OCI-LY3 (cell line): ENCODE data around the gene ORAI3.

Source experiments
- H2AFZ ChIP-seq: fragments of 200-600, 300-600 bp; shearing (Covaris generic); 2 replicates; pipeline ENCODE4 v1.6.0; 2014; ENCODE audit warnings: antibody characterized with exemption, low read depth, low read length
- H3K27ac ChIP-seq: fragments of 200-600, 300-600 bp; sonication (generic); 2 replicates; pipeline ENCODE4 v1.5.1; 2014; ENCODE audit warnings: mild to moderate bottlenecking, low read length, moderate library complexity, mixed read lengths
- H3K27me3 ChIP-seq: fragments of 200-600, 300-600 bp; sonication (generic); 2 replicates; pipeline ENCODE4 v1.6.1; 2014; ENCODE audit warnings: low read depth, low read length, mixed read lengths
- H3K36me3 ChIP-seq: fragments of 200-600, 300-600 bp; sonication (generic); replicated peaks from 2 replicates; pipeline ENCODE3; 2014; ENCODE audit warnings: low read depth, low read length, mixed read lengths
- H3K4me1 ChIP-seq: fragments of 300-600, 200-600 bp; sonication (generic); 2 replicates; pipeline ENCODE4 v1.6.1; 2014; ENCODE audit warnings: low read length, mixed read lengths
- H3K4me2 ChIP-seq: fragments of 200-600, 300-600 bp; sonication (generic); 2 replicates; pipeline ENCODE4 v1.6.1; 2014; ENCODE audit warnings: low read length, mixed read lengths
- H3K4me3 ChIP-seq: fragments of 300-600, 200-600 bp; sonication (generic); 2 replicates; pipeline ENCODE4 v1.5.1; 2014; ENCODE audit warnings: antibody characterized with exemption, mild to moderate bottlenecking, low read length, moderate library complexity
- H3K79me2 ChIP-seq: fragments of 300-600, 200-600 bp; shearing (Covaris generic); 2 replicates; pipeline ENCODE4 v1.6.1; 2014; ENCODE audit warnings: mild to moderate bottlenecking, low read length, mixed read lengths
- H3K9ac ChIP-seq: fragments of 300-600, 200-600 bp; shearing (Covaris generic); 2 replicates; pipeline ENCODE4 v1.6.0; 2014; ENCODE audit warnings: mild to moderate bottlenecking, low read length, moderate library complexity
- H3K9me3 ChIP-seq: fragments of 200-600, 300-600 bp; shearing (Covaris generic); 2 replicates; pipeline ENCODE4 v1.6.1; 2014; ENCODE audit warnings: low read length, mixed read lengths; ENCODE audit not compliant: insufficient read depth
- H4K20me1 ChIP-seq: fragments of 200-600, 300-600 bp; sonication (generic); 2 replicates; pipeline ENCODE4 v1.6.1; 2016; ENCODE audit warnings: low read length, mixed read lengths; ENCODE audit not compliant: insufficient read depth
- CTCF ChIP-seq: fragments of 200-600, 300-600 bp; sonication (generic); IDR thresholded peaks from 2 replicates; pipeline ENCODE4 v1.5.1; 2014; ENCODE audit warnings: antibody characterized with exemption, low read length, low read depth
- EZH2phosphoT487 ChIP-seq: fragments of 200-600 bp; shearing (Covaris generic); IDR thresholded peaks from 2 replicates; pipeline ENCODE4 v1.6.1; 2018; ENCODE audit warnings: antibody characterized with exemption, mixed run types, low read depth

The ORAI3 gene

DNA sequence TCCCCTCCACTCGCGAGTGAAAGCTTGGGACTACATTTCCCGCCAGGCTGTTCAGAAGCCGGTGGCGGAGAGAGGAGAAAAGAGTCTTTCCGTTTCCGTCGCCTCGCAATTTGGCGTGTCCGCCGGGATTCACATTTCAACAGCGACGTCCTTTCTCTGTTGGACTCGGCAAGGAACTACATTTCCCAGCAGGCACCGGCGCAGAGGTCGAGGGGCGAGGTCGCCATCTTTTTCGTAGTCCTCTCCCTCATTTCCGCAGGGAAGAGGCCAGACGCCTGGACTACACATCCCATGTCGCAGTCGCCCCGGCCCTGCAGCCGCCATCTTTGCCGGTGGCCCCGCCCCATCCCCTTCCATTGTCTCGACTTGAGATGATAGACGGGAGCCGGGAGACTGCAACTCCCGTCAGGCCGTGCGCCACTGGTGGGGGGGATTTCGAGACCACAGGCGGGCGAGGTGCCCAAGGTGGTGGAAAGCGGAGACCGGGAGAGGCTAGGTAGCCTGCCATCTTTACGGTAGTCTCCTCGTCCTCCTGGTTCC, 26.4 kb upstream of the ORAI3 start:
- H3K4me2 ChIP-seq: peak overlapping the region; percentile 86
- peak overlapping the region; percentile 67 for H2AFZ ChIP-seq
- peak overlapping the region; percentile 72 for H3K27ac ChIP-seq
- no peaks in the 10 kb centered on the region for H3K27me3 ChIP-seq
- peak overlapping the region; percentile 79 for H3K4me3 ChIP-seq
- H3K9me3 ChIP-seq: no peaks in the 10 kb centered on the region
- peak overlapping the region; percentile 85 for H3K9ac ChIP-seq
- no peaks in the 10 kb centered on the region for H3K36me3 ChIP-seq
- H4K20me1 ChIP-seq: no peaks in the 10 kb centered on the region
- H3K79me2 ChIP-seq: no peaks in the 10 kb centered on the region
- peaks cover 7% of the 10 kb centered on the region for H3K4me1 ChIP-seq
- TF ChIP-seq CTCF (no peak), EZH2phosphoT487 (no peak)

DNA sequence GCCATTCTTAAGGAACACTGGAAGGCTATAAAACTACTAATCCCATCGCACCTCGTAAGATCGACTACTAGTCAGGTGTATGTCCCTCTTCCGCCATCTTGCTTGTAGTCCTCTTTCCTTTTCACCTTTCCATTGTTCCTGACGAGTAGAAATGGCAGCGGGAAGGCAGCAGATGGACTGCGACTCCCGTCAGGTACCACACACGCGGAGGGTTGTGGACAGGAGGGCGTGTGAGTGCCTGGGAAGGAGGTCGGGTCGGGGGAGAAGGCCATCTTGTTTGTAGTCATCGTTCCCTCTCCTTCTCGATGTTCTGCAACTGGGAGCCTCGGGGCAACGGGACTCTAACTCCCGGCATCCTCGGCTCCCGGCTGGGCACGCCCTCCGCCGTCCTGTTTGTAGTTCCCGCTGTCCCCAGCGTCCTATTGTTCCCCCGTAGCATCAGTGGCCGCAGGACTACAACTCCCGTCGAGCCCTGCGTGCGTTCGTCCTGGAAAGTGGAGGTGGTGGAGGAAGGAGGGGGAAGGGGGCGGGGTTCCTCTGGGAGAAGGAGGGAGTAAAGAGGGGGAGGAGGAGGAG, 25.8 kb upstream of the ORAI3 start:
- H3K4me3 ChIP-seq: peak overlapping the region; percentile 79
- H3K79me2 ChIP-seq: no peaks in the 10 kb centered on the region
- H3K9ac ChIP-seq: peak overlapping the region; percentile 85
- H3K4me2 ChIP-seq: peak overlapping the region; percentile 45
- TF ChIP-seq EZH2phosphoT487 (no peak), CTCF (no peak)
- peak overlapping the region; percentile 72 for H3K27ac ChIP-seq
- no peaks in the 10 kb centered on the region for H4K20me1 ChIP-seq
- no peaks in the 10 kb centered on the region for H3K36me3 ChIP-seq
- peak overlapping the region; percentile 49 for H2AFZ ChIP-seq
- H3K9me3 ChIP-seq: no peaks in the 10 kb centered on the region
- no peaks in the 10 kb centered on the region for H3K27me3 ChIP-seq
- H3K4me1 ChIP-seq: peaks cover 7% of the 10 kb centered on the region

GRCh38 chr16:30923554-30924075, 25.3 kb upstream of the ORAI3 start, which contains the start of gene FBXL19:
FBXL19 (plus strand) TSS chr16:30923572; CDS start chr16:30925755, 2,183 bp downstream.
- Histone ChIP-seq H3K27ac (peak within 1 kb of the TSS; percentile 72), H3K36me3 (no peaks in the 10 kb centered on the region), H3K9me3 (no peaks in the 10 kb centered on the region), H3K27me3 (no peaks in the 10 kb centered on the region), H3K79me2 (no peaks in the 10 kb centered on the region), H2AFZ (peak within 1 kb of the TSS; percentile 49), H3K4me3 (peak within 1 kb of the TSS; percentile 79), H3K9ac (peak within 1 kb of the TSS; percentile 85), H3K4me1 (peaks cover 7% of the 10 kb centered on the region), H4K20me1 (no peaks in the 10 kb centered on the region), H3K4me2 (peak within 1 kb of the TSS; percentile 93)
- TF ChIP-seq CTCF: no peak
- no peak for TF ChIP-seq EZH2phosphoT487

DNA sequence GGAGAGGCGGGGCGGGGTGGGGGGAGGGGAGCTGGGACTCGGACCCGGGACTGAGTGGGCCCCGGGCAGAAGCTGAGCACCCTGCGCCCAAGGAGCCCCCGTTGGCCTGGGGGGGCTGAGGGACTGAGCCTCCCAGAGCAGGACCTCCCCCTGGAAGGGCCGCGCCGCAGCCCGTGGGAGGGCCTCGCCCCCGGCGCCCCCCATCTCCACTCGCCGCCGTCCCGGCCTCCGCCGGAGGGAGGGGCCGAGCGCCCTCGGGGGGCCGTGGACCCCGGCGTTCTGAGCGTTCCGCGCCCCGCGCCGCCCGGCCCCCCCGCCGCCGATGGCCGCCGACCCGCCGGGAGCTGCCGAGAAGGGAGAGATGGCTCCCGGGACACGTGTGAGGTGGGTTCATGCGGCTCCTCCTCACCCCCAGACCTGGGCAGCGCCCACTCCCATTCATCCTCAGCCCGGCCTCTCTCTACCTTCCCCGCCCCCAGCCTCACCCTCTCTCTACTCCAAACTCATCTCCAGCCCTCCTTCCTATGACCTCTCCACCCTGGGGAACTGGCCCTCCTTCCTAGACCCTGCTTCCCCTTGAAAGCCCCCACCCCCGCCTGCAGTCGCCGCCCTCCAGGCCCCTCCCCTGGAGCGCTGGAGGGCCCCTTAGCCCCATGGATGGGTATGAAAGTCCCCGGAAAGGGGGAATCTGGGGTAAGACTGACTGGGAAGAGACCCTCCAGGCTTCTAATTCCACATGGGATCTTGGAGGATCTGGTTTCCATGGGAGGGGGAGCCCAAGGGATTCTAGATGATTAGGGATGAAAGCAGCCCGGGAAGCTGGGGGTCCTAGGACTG, 24.6 kb upstream of the ORAI3 start:
- peak overlapping the region; percentile 93 for H3K4me2 ChIP-seq

More for the DNA sequence above, 24.6 kb upstream of the ORAI3 start:
- Histone ChIP-seq H3K4me3 (peak overlapping the region; percentile 79), H2AFZ (no peak overlapping the region), H3K4me1 (peaks cover 7% of the 10 kb centered on the region), H3K36me3 (no peaks in the 10 kb centered on the region), H3K79me2 (no peaks in the 10 kb centered on the region), H3K9ac (peak overlapping the region; percentile 79), H4K20me1 (no peaks in the 10 kb centered on the region), H3K27ac (no peak overlapping the region), H3K27me3 (no peaks in the 10 kb centered on the region), H3K9me3 (no peaks in the 10 kb centered on the region)
- TF ChIP-seq EZH2phosphoT487 (no peak), CTCF (no peak)
